ENCODE measurements around the gene SERPING1.

Gene SERPING1

GRCh38 chr11:57610170-57610569 lies 12.7 kb downstream of the SERPING1 start:
- no peak overlapping the region for H3K4me3 ChIP-seq (ENCODE audit: low read depth, low read length)
- TF ChIP-seq CTCF (IDR thresholded peaks at IDR 0.05; ENCODE audit: borderline replicate concordance, insufficient read depth, low read depth, low read length), result no peak

- no peak for TF ChIP-seq CTCF (IDR thresholded peaks at IDR 0.05; ENCODE audit: borderline replicate concordance, insufficient read depth, low read depth, low read length)
- H3K4me3 ChIP-seq (ENCODE audit: low read depth, low read length), result no peak overlapping the region
Measured at GRCh38 chr11:57614234-57614772, 16.8 kb downstream of the SERPING1 start.

GRCh38 chr11:57615308-57615707 lies 17.8 kb downstream of the SERPING1 start:
- TF ChIP-seq CTCF (IDR thresholded peaks at IDR 0.05; ENCODE audit: borderline replicate concordance, insufficient read depth, low read depth, low read length), result no peak
- no peak overlapping the region for H3K4me3 ChIP-seq (ENCODE audit: low read depth, low read length)

- no peak for TF ChIP-seq CTCF (IDR thresholded peaks at IDR 0.05; ENCODE audit: borderline replicate concordance, insufficient read depth, low read depth, low read length)
- no peak overlapping the region for H3K4me3 ChIP-seq (ENCODE audit: low read depth, low read length)
Measured at GRCh38 chr11:57616595-57616994, 19.1 kb downstream of the SERPING1 start.

- TF ChIP-seq CTCF (IDR thresholded peaks at IDR 0.05; ENCODE audit: borderline replicate concordance, insufficient read depth, low read depth, low read length), result no peak
- H3K4me3 ChIP-seq (ENCODE audit: low read depth, low read length), result no peak overlapping the region
Measured at GRCh38 chr11:57618438-57618837, 21.0 kb downstream of the SERPING1 start.

- no peak overlapping the region for H3K4me3 ChIP-seq (ENCODE audit: low read depth, low read length)
- TF ChIP-seq CTCF (IDR thresholded peaks at IDR 0.05; ENCODE audit: borderline replicate concordance, insufficient read depth, low read depth, low read length), result 0 out of 2 replicates have a peak, but pooled peaks have one; percentile 6
Measured at GRCh38 chr11:57619331-57619730, 21.8 kb downstream of the SERPING1 start.

GRCh38 chr11:57620467-57620866 lies 23.0 kb downstream of the SERPING1 start:
- TF ChIP-seq CTCF (IDR thresholded peaks at IDR 0.05; ENCODE audit: borderline replicate concordance, insufficient read depth, low read depth, low read length), result no peak
- no peak overlapping the region for H3K4me3 ChIP-seq (ENCODE audit: low read depth, low read length)
